Smooth muscle cell (in vitro differentiated cells): ENCODE measurements around the gene ITGA2B. TPM values are rescaled to one million over a fixed set of nuclear protein-coding genes. Genes with fewer than 3 reads are reported as not detected.

Source experiments
- DNase-seq: peaks from one replicate; lab custom pipeline; 2025; ENCODE audit not compliant: unreplicated experiment; lab: John Stamatoyannopoulos, UW
- H2AFZ ChIP-seq: fragments of 200-600 bp; sonication (generic); 2 replicates; pipeline ENCODE4 v1.6.0; 2016; ENCODE audit warnings: antibody characterized with exemption, low read depth, mild to moderate bottlenecking
- H3F3A ChIP-seq: fragments of 200-600 bp; sonication (generic); 2 replicates; pipeline ENCODE4 v1.6.0; 2017; ENCODE audit warnings: antibody characterized with exemption, low read depth
- H3K27ac ChIP-seq: fragments of 200-600 bp; sonication (generic); 2 replicates; pipeline ENCODE4 v1.5.1; 2016; ENCODE audit warnings: low read depth, mild to moderate bottlenecking
- H3K27me3 ChIP-seq: fragments of 200-600 bp; sonication (generic); 2 replicates; pipeline ENCODE4 v1.6.1; 2016; ENCODE audit warnings: low read depth, mild to moderate bottlenecking
- H3K36me3 ChIP-seq: fragments of 200-600 bp; sonication (generic); 2 replicates; pipeline ENCODE4 v1.5.1; 2016; ENCODE audit warnings: low read depth
- H3K4me1 ChIP-seq: fragments of 200-600 bp; sonication (generic); 2 replicates; pipeline ENCODE4 v1.5.1; 2016; ENCODE audit warnings: low read depth
- H3K4me2 ChIP-seq: fragments of 200-600 bp; sonication (generic); 2 replicates; pipeline ENCODE4 v1.6.0; 2016; ENCODE audit warnings: mild to moderate bottlenecking
- H3K4me3 ChIP-seq: fragments of 200-600 bp; sonication (generic); 2 replicates; pipeline ENCODE4 v1.5.1; 2016; ENCODE audit warnings: mild to moderate bottlenecking
- H3K79me2 ChIP-seq: fragments of 200-600 bp; sonication (generic); 2 replicates; pipeline ENCODE4 v1.6.0; 2016; ENCODE audit warnings: low read depth, mild to moderate bottlenecking
- H3K9ac ChIP-seq: fragments of 200-600 bp; sonication (generic); 2 replicates; pipeline ENCODE4 v1.6.0; 2016; ENCODE audit warnings: low read depth
- H3K9me3 ChIP-seq: fragments of 200-600 bp; sonication (generic); replicated peaks from 2 replicates; pipeline ENCODE4 v1.5.1; 2016; ENCODE audit warnings: low read depth
- H4K20me1 ChIP-seq: fragments of 200-600 bp; sonication (generic); 2 replicates; pipeline ENCODE4 v1.6.0; 2016; ENCODE audit warnings: low read depth
- CTCF ChIP-seq: fragments of 200-600 bp; sonication (generic); IDR thresholded peaks from 2 replicates; pipeline ENCODE4 v1.5.1; 2017; ENCODE audit warnings: borderline replicate concordance, mild to moderate bottlenecking, antibody characterized with exemption; ENCODE audit not compliant: insufficient read depth, poor library complexity, severe bottlenecking
- WGBS: methylation state at CpG from one replicate; pipeline ENCODE4 v1.1.7; 2016; ENCODE audit warnings: low lambda C conversion rate; 5-methylcytosine and 5-hydroxymethylcytosine counted together
- polyA plus RNA-seq: library from polyadenylated mRNA; unstranded; fragments of >200 nt; fragmentation: Nextera tagmentation; extraction: Ambion mirVana; gene quantifications from 2 replicates; pipeline ENCODE4 v1.2.1, GENCODE V29; 2016
- small RNA-seq: library from RNA; depleted of rRNA; stranded (forward); fragments of <200 nt; gene quantifications from one replicate; pipeline ENCODE3, GENCODE V24; 2014
- total RNA-seq: library from RNA; depleted of rRNA; stranded (reverse); fragments of >200 nt; gene quantifications from 2 replicates; pipeline ENCODE4 v1.2.3, GENCODE V29; 2014

Gene ITGA2B
- total and polyA plus RNA-seq, 2 experiments from 2014 or later: 2.1 to 4.0 TPM

GRCh38 chr17:44324092-44324570 is 65.3 kb downstream of the ITGA2B start:
- H3K9me3 ChIP-seq: no peaks in the 10 kb centered on the region
- 4% methylated on average over 29 of the region's 38 CpGs for WGBS
- no peak for TF ChIP-seq CTCF
- H3K36me3 ChIP-seq: no peaks in the 10 kb centered on the region
- peaks cover 12% of the 10 kb centered on the region for H3K4me1 ChIP-seq
- H3K4me3 ChIP-seq: peak overlapping the region; percentile 82
- H4K20me1 ChIP-seq: peaks cover 6% of the 10 kb centered on the region
- H3K79me2 ChIP-seq: peaks cover 16% of the 10 kb centered on the region
- H3K9ac ChIP-seq: peak overlapping the region; percentile 81
- H3K4me2 ChIP-seq: peak overlapping the region; percentile 98
- H3K27ac ChIP-seq: no peak overlapping the region
- H3F3A ChIP-seq: peaks cover 3% of the 10 kb centered on the region
- H2AFZ ChIP-seq: peak overlapping the region; percentile 72
- H3K27me3 ChIP-seq: no peaks in the 10 kb centered on the region
- no peak for DNase-seq

GRCh38 chr17:44323359-44324091 is 65.9 kb downstream of the ITGA2B start:
- Histone ChIP-seq H3K9me3 (no peaks in the 10 kb centered on the region), H3K4me1 (peaks cover 12% of the 10 kb centered on the region), H2AFZ (peak overlapping the region; percentile 72), H3K79me2 (peaks cover 16% of the 10 kb centered on the region), H3K27ac (no peak overlapping the region), H3K27me3 (no peaks in the 10 kb centered on the region), H3F3A (peaks cover 3% of the 10 kb centered on the region), H4K20me1 (peaks cover 6% of the 10 kb centered on the region), H3K9ac (peak overlapping the region; percentile 81), H3K4me2 (peak overlapping the region; percentile 98), H3K4me3 (peak overlapping the region; percentile 82), H3K36me3 (no peaks in the 10 kb centered on the region)
- WGBS: 62% methylated on average over 27 of the region's 27 CpGs
- no peak for DNase-seq
- no peak for TF ChIP-seq CTCF

- no peak for DNase-seq
- Histone ChIP-seq H3K4me3 (no peak overlapping the region), H3K36me3 (no peaks in the 10 kb centered on the region), H3K79me2 (peaks cover 16% of the 10 kb centered on the region), H3K4me1 (peaks cover 12% of the 10 kb centered on the region), H3F3A (peaks cover 3% of the 10 kb centered on the region), H3K27me3 (peaks cover 6% of the 10 kb centered on the region), H4K20me1 (peaks cover 6% of the 10 kb centered on the region), H2AFZ (no peak overlapping the region), H3K27ac (no peak overlapping the region), H3K4me2 (no peak overlapping the region), H3K9ac (no peak overlapping the region), H3K9me3 (no peaks in the 10 kb centered on the region)
- TF ChIP-seq CTCF: no peak
- WGBS: 98% methylated on average over 11 of the region's 11 CpGs
These were observed 67.1 kb downstream of the ITGA2B start for GRCh38 chr17:44322236-44322895.

Small RNA genes within 50 kb of the gene (small RNA-seq; reads per million reads assigned to genes)
- 0.11 reads per million for gene RN7SL258P

Other genes with a start within 250 kb of the ITGA2B start
- 1.9 and 3.1 TPM in 2 replicates for gene HROB, start 247.7 kb downstream of the ITGA2B start, total RNA-seq
- 3.7 and 4.6 TPM in 2 replicates for gene HROB, start 247.7 kb downstream of the ITGA2B start, polyA plus RNA-seq
- 0.09 TPM in 1 of 2 replicates, not detected in the other for gene ASB16, start 218.9 kb downstream of the ITGA2B start, total RNA-seq
- gene ASB16, start 218.9 kb downstream of the ITGA2B start, polyA plus RNA-seq: 0.28 and 0.35 TPM in 2 replicates
- gene TMUB2, start 202.7 kb downstream of the ITGA2B start, total RNA-seq: 26.4 and 28.5 TPM in 2 replicates
- gene TMUB2, start 202.7 kb downstream of the ITGA2B start, polyA plus RNA-seq: 35.8 and 39.2 TPM in 2 replicates
- 54.0 and 61.1 TPM in 2 replicates for gene ATXN7L3, start 189.8 kb downstream of the ITGA2B start, total RNA-seq
- gene ATXN7L3, start 189.8 kb downstream of the ITGA2B start, polyA plus RNA-seq: 24.3 and 29.1 TPM in 2 replicates
- gene UBTF, start 170.0 kb downstream of the ITGA2B start, total RNA-seq: 18.2 and 28.4 TPM in 2 replicates
- 22.1 and 29.2 TPM in 2 replicates for gene UBTF, start 170.0 kb downstream of the ITGA2B start, polyA plus RNA-seq
- not detected in 2 replicates for gene SLC4A1, start 121.5 kb downstream of the ITGA2B start, total RNA-seq
- not detected in 2 replicates for gene SLC4A1, start 121.5 kb downstream of the ITGA2B start, polyA plus RNA-seq
- 0.36 and 0.63 TPM in 2 replicates for gene RUNDC3A, start 81.0 kb downstream of the ITGA2B start, total RNA-seq
- 0.21 and 0.84 TPM in 2 replicates for gene RUNDC3A, start 81.0 kb downstream of the ITGA2B start, polyA plus RNA-seq
- 62.6 and 106 TPM in 2 replicates for gene SLC25A39, start 64.8 kb downstream of the ITGA2B start, total RNA-seq
- gene SLC25A39, start 64.8 kb downstream of the ITGA2B start, polyA plus RNA-seq: 147 and 169 TPM in 2 replicates
- gene GRN, start 44.3 kb downstream of the ITGA2B start, total RNA-seq: 85.9 and 125 TPM in 2 replicates
- 322 and 338 TPM in 2 replicates for gene GRN, start 44.3 kb downstream of the ITGA2B start, polyA plus RNA-seq
- 31.5 TPM in 2 replicates for gene FAM171A2, start 25.8 kb downstream of the ITGA2B start, total RNA-seq
- gene FAM171A2, start 25.8 kb downstream of the ITGA2B start, polyA plus RNA-seq: 28.4 and 28.8 TPM in 2 replicates
- gene GPATCH8, start 113.8 kb upstream of the ITGA2B start, total RNA-seq: 17.6 and 20.2 TPM in 2 replicates
- 25.0 and 34.3 TPM in 2 replicates for gene GPATCH8, start 113.8 kb upstream of the ITGA2B start, polyA plus RNA-seq
- gene FZD2, start 167.8 kb upstream of the ITGA2B start, total RNA-seq: 19.8 and 29.7 TPM in 2 replicates
- 31.3 and 33.7 TPM in 2 replicates for gene FZD2, start 167.8 kb upstream of the ITGA2B start, polyA plus RNA-seq